Activated CD4-positive, alpha-beta T cell treated with anti-CD3 and anti-CD28 coated beads, Interleukin-2, amount 10 ng/mL, durations not matched to agents 7 days and 5 days (primary cell): ENCODE data around the gene PAK2. TPM values are rescaled to one million over a fixed set of nuclear protein-coding genes. Genes with fewer than 3 reads are reported as not detected.
"Not testable (repeated sequence)": the region's sequence is repeated elsewhere in the genome, so short reads cannot be mapped to it uniquely, and the experiment has no call there.

Experiments used
- CTCF ChIA-PET: fragments of 350-600 bp; sonication (Branson Sonifier 250); formaldehyde crosslinking; loops from one replicate; lab custom pipeline; 2021; ENCODE audit warnings: antibody characterized with exemption; lab: Charles Lee
- POLR2A ChIA-PET: fragments of 350-600 bp; sonication (Branson Sonifier 250); formaldehyde crosslinking; loops from one replicate; lab custom pipeline; 2021; ENCODE audit warnings: antibody characterized with exemption; lab: Charles Lee
- DNase-seq: peaks from one replicate; pipeline ENCODE4 v3.0.0-alpha.2; 2020
- H3K27ac Mint-ChIP-seq: one replicate; pipeline ENCODE4 v1.8.0; 2021; ENCODE audit warnings: mild to moderate bottlenecking, moderate library complexity, mixed read lengths
- H3K27me3 Mint-ChIP-seq: one replicate; pipeline ENCODE4 v1.8.0; 2021; ENCODE audit warnings: mixed read lengths
- H3K36me3 Mint-ChIP-seq: one replicate; pipeline ENCODE4 v1.8.0; 2021; ENCODE audit warnings: low read depth, mixed read lengths
- H3K4me1 Mint-ChIP-seq: one replicate; pipeline ENCODE4 v1.8.0; 2021; ENCODE audit warnings: mixed read lengths
- H3K4me3 Mint-ChIP-seq: one replicate; pipeline ENCODE4 v1.8.0; 2021; ENCODE audit warnings: mild to moderate bottlenecking, moderate library complexity, mixed read lengths
- H3K9me3 Mint-ChIP-seq: one replicate; pipeline ENCODE4 v1.8.0; 2021; ENCODE audit warnings: mixed read lengths
- total RNA-seq, 2 experiments: library from RNA; stranded (reverse); gene quantifications; one replicate each; pipeline ENCODE4 v1.2.3, GENCODE V29; 2021

PAK2 gene
- total RNA-seq, 2 experiments from 2014 or later: 88.6 to 98.5 TPM

- H3K4me3 Mint-ChIP-seq, POLR2A ChIA-PET: not testable (repeated sequence)
- peaks cover 34% of the 10 kb centered on the region for H3K4me1 Mint-ChIP-seq
Observed at GRCh38 chr3:196874511-196875094, 134.9 kb downstream of the PAK2 start.

GRCh38 chr3:196875258-196875657, 135.6 kb downstream of the PAK2 start:
- Mint-ChIP-seq H3K27me3 (no peaks in the 10 kb centered on the region), H3K4me3 (no peak overlapping the region)
- POLR2A ChIA-PET: no interaction called here

More at GRCh38 chr3:196874511-196875094, 134.9 kb downstream of the PAK2 start:
- not testable (repeated sequence) for H3K36me3 Mint-ChIP-seq, H3K27ac Mint-ChIP-seq, H3K9me3 Mint-ChIP-seq, H3K27me3 Mint-ChIP-seq, DNase-seq
- CTCF ChIA-PET: interaction anchor here (0.6 to 2.3 kb wide), 7 partner anchors 11 to 986 kb away, joined by 3 to 13 read pairs (median 3); partner anchors contain the start of gene NCBP2

More at GRCh38 chr3:196875258-196875657, 135.6 kb downstream of the PAK2 start:
- CTCF ChIA-PET: interaction anchor here (0.6 to 2.3 kb wide), 5 partner anchors 11 to 986 kb away, joined by 3 to 13 read pairs (median 3); partner anchors contain the start of gene NCBP2
- H3K36me3 Mint-ChIP-seq: peaks cover 2% of the 10 kb centered on the region
- no peak overlapping the region for H3K27ac Mint-ChIP-seq
- H3K9me3 Mint-ChIP-seq: no peaks in the 10 kb centered on the region
- peaks cover 28% of the 10 kb centered on the region for H3K4me1 Mint-ChIP-seq
- no peak for DNase-seq

Other genes with a start within 250 kb of the PAK2 start
- gene RNF168, start 236.1 kb upstream of the PAK2 start, total RNA-seq: 10 to 100 TPM; 37.5 to 38.7 TPM
- not detected for gene SMCO1, start 224.5 kb upstream of the PAK2 start, total RNA-seq
- gene WDR53, start 171.3 kb upstream of the PAK2 start, total RNA-seq: 10 to 100 TPM; 19.5 to 24.8 TPM
- 10 to 100 TPM; 14.9 to 15.0 TPM for gene FBXO45, start 171.2 kb upstream of the PAK2 start, total RNA-seq
- 10 to 100 TPM; 36.6 to 40.6 TPM for gene NRROS, start 100.2 kb upstream of the PAK2 start, total RNA-seq
- 1 to 10 TPM; 5.3 to 6.0 TPM for gene CEP19, start 27.6 kb upstream of the PAK2 start, total RNA-seq
- 10 to 100 TPM; 40.9 to 45.4 TPM for gene PIGX, start 27.5 kb upstream of the PAK2 start, total RNA-seq
- gene SENP5, start 128.1 kb downstream of the PAK2 start, total RNA-seq: 10 to 100 TPM; 31.1 to 32.4 TPM
- 10 to 100 TPM; 53.4 to 57.1 TPM for gene NCBP2, start 202.7 kb downstream of the PAK2 start, total RNA-seq
- gene PIGZ, start 229.0 kb downstream of the PAK2 start, total RNA-seq: 1 to 10 TPM; 2.6 to 2.7 TPM